Hematopoietic multipotent progenitor cell treated with erythropoietin and hydrocortisone succinate and interleukin-3 and kit ligand, for 8 days (in vitro differentiated cells): ENCODE results near the gene ZNF526.

Experiments
- DNase-seq: peaks from one replicate; pipeline ENCODE4 v3.0.0-alpha.2; 2015

The ZNF526 gene

DNA sequence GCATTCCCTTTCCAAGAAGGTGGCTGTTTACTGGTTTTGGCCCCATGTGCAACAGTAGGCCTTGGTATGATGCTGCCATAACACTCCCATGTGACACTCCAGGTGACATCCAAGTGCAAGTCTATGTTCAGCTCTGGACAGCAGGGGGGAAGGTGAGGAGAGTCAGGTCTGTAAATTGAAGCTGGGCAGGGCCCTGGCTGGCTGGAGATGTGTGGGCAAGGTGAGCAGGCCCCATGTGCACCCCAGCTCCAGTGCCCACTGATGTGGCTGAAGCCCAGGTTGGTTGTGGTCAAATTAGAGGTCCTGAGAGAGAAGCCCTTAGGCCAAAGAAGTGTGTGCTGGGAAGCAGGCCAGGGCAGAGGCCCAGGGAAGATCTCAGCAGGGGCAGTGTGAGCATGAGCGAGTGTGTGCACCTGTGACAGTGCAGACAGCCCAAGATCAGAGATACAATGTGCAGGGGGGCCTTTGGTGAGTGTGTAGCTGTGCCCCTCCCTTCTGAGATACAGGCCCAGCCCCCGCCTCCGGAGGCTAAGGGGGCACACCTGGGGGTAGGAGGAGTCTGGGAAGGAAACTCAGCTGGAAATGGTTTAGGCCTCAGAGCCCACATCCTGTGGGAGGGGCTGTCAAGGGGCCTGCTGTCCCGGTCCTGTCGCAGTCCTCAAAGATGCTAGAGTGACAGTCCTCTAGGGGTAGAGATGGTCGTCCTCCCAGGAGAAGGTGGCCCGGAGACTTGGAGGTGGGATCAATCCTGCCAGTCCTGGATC is 21.3 kb upstream of the ZNF526 start:
- peak; percentile 42 for DNase-seq

DNA sequence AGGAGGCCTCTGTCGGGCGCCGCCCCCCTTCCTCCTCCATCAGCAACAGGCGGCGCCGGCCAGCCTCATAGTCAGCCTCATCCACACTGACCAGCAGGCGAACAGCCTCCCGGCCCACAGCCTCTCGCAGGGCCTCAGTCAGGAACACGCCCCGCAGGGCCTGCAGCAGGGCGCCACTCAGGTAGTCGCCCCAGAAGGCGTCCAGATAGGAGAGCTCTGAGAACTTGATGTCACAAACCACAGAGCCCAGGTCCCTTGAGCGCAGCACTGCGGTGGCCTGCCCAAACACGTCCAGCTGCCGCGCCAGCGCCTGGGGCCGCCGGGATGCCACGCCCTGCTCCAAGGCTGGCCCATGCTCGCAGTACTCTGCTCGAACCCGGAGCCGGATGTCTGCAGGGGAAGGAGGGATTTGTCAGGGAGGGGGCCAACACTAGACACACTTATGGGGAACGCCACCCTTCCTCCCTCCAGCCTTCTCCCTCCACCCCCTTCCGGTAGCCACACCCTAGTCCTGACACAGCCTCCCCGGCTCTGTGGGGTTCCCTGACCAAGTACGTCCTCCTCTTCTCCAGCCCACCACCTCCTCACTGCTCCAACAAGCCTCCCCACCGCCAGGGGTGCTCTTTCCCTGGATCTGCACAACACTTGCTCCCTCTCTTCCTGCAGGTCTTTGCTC is 20.5 kb upstream of the ZNF526 start:
- peak; percentile 95 for DNase-seq

DNA sequence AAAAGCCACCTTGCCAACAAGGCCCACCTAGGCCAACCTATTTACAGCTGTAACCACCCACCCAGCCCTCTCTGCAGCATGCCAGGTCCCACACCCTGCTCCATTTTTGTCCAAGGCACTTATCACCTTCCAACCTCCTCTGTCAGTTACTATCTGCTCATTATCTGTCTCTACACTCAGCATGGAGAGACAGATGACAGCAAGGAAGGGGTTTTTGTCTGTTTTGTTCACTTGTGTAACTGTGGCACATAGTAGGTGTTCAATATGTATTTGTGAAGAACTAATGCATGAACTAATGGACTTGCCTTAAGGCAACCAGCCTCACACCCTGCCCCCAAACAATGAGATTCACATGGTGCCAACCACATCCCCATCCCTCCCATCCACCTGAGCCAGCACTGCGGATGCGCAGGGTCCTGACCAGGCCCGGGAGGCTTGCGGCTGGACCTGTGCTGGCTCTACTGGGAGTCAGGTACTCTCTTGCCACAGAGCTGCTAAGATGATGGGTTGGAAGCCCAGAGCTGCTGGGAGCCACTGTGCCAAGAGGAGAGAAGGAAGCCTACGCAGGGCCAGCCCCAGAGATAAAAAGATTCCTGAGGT is 19.9 kb upstream of the ZNF526 start:
- DNase-seq = peak; percentile 45

DNA sequence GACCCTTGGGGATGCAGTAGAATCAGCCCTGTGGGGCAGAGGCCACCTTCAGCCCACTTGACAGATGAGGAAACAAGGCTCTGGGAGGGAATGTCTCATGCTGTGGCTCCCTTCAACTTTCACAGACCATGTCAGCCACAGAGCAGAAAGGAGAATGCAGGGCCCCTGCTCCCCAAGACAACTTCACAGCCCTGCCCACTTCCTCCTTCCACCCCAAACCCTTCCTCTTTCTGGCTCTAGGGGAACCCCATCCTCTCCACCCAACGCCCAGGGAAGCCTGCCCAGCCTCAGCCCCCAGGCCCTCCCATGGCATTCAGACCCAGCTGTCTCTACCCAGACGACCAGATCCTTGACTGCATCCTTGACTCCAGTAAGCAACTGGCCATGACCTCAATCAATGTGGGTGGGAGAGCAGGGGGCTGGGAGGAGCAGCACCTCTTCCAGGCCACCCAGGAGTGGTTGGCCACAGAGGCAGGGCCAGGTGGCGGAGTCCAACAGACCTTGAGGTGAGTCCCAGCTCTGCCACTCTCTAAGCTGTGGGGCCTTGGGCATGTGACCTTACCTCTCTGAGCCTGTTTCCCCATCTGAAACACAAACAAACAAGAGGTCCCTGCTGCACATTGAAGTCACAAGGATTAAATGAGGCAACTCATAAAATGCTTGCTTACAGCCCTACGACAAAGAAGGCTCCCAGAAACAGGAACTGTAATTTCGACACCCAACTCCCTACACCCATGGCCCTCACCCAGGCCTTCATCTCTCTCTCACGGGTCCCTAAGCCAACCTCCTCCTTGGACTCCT is 18.4 kb upstream of the ZNF526 start:
- DNase-seq = peak; percentile 28

DNA sequence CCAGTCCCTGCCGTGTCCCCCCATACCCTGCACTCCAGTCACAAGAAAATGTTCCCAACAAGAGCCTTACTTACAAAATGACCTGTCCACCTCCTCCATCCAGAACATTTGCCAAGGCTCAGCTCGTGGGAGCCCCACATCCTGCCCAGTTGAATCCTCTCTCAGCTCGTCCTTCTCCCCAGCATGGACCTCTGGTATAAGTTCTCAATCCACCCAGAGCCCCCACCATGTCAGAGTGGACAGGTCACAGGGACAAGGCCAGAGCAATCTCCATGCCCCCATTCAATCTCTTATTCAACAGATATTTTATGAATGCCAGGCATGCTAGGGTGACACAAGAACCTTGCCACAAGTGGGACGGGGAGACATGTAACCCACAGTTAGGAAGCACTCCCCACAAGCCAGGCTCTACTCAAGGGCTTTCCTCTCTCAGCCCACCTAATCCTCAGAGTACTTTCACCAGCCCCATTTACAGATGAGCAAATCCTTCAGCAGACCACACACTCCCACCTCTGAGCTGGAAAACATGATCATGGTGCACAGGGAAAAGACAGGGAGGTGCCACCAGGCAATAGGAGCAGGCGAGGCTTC is 17.7 kb upstream of the ZNF526 start:
- DNase-seq = no peak

DNA sequence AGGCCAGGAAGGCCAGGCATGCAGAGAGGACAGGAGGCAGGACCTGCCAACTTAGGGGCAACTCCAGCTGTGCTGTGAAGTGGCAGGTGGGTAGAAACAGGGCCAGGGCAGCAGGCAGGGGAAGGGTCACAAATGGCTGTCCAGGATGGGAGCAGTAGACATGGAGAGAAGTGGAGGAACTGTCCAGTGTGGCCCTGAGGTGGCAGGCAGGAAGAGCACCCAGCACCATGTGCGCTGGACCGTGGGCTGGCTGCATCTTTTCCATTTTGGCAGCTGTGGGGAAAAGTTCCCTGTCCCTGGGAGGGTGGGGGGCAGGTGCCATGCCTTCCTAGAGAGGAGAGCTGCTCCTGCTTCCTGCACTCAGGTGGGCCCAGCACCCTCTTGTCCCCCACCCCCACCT is 16.4 kb upstream of the ZNF526 start:
- no peak for DNase-seq

DNA sequence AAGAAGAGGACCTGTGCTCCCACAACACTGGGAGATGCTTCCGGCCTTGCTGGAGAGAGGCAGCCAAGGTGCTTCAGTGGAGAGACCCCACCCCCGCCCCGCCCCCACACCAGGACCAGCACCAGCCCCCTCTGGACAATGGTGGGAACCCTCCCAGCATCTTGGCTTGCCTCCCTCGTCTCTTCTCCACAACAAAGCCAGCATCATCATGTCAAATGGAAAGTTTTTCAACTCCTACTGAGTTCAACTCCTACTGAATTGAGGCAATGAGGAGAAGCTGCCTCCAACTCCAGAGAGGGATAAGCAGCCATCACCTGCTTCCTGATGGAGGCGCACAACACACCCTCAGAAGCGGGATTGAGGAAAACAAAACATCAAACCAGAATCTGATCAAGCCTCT is 15.4 kb upstream of the ZNF526 start:
- DNase-seq = no peak

DNA sequence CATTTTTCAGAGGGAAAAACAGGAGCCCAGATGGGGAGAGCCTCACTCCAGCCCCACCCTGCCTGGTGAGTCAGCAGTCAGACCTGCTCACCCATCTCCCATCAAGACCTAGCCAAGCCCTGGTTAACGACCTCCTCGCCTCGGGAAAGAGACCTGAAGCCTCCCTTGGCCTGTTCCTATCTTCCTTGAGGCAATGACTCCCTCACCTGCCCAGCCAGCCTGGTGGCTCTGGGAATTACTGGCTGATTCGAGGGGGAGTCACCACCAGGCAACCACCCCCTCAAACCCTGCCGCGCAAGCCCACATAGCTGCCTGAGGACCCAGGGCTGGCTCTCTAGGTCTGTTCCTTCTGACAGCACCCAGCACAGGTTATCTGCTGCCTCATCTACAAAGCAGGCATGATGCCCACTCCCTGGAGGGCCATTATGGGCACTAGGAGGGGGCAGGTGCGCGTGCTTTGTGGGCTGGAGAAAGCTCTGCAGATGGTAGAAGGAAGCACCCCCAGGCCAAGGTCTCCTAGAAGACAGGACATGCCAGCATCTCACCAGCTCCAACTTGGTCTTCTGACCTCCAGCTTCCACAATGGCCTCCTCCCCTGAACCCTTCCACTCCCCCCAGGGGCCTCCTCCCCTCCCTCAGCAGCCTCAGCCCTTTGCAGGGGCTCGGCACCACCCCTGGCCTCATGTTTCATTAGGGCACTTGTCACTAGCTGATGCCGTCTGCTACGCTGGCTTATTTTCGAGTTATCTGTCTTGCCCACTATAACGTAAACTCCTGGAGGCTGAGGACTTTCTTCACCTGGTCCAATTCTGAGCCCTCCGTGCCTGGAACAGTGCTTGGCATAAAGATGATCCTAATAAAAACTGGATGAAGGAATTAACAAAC is 13.0 kb upstream of the ZNF526 start:
- DNase-seq = peak; percentile 30

DNA sequence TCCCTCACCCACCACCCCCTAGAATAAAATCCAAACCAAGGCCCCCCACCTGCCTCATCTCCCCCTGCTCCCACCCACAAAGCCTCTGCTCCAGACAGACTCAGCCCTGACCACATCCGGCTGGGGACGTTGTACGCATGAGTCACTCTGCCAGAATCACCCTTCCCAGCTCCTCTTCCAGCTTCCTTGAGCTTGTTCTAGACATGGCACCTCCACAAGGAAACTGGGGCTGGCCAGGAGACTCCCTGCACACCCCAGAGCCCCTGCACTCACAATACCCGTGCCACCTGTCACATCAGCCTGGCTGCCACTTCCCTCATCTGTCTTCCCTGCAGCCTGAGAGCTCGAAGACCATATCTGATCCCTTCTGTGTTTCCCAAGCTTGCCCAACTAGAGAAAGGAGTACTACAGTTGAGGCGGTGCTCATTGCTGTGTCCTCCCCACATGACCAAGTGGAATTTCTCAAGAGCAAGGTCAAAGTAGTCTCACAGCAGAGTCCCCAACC is 12.3 kb upstream of the ZNF526 start:
- DNase-seq = peak; percentile 52

DNA sequence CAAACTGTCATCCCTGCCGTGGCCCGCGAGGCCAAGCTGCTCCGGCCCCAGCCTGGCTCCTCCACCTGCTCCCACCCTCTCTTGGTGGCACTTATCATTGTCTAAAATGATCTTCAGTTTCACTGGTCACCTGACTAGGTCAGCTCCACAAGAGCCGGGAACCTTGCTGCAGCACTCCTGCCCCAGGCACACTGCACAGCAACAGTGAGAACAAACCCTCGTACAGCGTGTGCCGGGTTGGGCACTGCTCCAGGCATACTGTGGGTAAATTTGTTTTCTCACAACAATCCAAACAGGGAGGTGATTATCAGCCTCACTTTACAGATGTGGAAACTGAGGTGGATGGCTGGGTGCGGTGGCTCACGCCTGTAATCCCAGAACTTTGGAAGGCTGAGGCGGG is 11.5 kb upstream of the ZNF526 start:
- DNase-seq = no peak

DNA sequence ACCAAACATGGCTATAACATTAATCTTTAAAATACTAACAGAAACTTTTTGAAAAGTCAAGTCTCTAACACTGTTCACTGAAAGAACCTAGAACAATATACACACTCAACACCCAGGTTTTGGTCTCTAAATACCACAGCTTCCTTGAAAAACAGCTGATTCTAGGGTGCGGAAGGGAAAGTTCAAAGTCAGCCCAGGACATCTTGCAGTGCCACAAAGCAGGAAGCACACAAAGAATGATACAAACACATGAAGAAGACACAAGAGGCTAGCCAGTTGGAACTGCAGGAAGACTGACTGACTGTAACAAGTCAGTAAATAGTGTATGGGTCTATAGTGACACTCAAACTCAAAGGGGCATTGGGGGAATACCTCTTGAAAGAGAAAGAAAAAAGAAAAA is 7.2 kb upstream of the ZNF526 start:
- DNase-seq = no peak

DNA sequence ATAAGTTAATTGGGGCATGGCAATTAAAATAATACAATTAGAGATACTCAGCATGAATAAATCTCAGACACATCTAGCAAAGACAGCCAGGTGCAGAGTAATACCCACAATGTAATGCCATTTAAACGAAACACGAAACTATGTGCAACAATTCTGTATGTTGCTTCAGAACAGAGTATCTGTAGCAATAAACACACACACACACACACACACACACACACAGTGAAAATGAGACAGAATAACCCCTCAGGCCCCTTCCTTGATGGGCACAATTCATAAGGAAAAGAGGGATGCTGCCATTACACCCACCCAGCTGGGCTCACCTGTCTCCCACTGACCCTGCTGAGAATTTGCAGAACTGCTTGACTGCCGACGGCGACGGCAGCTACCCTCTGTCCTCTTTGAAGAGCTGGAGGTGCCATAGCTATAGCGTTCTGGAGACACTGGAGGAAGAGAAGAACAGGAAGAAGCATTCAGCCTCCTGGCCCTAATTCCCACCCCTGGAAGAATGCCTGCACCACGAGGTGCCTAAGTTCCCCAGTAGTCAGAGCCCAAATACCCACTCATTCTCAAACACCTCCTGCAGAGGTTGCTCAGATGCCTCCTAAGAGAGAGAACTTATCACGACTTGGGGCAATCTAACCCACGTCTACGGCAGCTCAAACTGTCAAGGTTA is 5.2 kb upstream of the ZNF526 start:
- DNase-seq = no peak

DNA sequence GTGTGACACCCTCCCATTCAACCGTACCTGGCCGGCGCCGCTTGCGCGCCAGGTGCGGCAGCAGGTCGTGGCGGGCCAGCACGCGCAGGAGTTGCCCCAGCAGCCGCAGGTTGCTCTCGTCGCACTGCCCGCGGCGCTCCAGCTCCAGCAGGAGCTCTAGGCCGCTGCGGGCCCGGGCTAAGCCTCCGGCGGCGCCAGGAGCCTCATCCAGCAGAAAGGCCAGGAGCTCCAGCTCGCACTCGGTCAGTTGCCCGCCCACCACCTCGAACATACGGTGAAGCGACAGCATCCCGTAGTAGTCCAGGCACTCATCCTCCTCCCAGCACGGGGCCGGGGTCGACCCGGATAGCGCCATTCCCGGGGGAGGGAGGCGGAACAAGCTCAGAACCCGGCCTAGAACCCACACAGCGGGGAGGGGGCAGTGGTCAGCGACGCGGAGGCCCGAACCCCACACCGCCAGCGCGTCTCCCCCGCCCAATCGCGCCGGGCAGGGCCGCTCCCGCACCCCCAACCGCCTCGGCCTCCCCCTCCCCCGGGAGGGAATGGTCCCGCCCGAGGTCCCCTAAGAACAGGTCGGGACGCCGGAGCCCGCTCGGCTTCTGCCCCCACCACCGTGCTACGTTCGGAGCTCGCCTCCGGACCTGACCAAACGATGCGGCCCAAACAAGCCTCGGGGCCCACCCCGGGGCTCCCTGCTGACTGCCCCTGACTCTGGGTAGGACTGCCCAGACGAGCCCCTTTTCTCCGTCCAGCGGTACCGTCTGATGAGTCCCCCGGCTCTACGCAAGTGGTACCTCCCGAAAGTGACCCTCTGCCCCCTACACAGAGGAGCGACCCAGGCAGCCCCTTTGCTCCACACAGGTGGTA is 3.2 kb upstream of the ZNF526 start:
- peak; percentile 46 for DNase-seq

DNA sequence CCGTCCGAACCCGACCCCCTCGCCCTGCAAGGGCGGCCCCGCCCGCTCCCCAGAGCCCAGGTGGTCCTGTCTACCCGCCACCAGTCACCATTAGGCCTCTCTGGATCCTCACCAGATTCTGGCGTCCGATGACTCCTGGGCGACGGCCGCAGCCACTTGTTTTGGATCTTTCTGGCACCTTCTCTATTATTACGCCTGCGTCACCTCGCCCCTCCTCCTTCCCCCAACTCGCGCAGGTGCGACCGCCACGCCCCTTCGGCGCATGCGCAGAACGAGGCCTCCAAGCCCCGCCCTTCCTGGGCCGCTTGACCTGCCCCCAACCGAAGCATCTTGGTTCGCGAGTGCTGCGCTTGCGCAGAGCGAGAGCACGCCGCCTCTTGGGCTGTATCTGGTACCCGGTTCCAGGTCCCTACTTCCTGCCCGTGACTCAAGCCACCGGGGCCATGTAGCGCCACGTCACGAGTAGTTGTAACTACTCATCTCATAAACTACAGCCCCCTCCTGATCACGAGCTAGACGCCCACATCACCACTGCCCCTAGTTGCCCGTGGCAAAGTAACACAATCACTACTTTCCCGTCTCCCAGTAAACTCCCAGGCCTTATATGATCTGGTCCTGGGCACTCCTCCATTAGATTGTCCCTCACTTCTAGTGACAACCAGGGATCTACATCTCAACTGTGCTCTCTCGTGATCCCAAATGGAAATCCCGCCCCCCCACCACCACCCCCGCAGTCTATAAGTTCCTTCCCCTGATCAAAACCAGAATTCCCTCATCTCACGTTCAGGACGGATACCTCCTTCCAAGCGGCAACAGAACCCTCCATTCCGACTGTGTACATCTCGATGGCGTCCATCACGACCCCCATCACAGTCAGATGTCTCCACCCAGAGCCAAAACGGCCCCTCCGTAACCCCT is 2.3 kb upstream of the ZNF526 start, which contains the start of gene DEDD2:
TSS of gene DEDD2 (minus strand) at position 158 of the 918 bp plus-strand sequence. CDS start 670 bp downstream, outside the sequence.
- peak; percentile 97 for DNase-seq

DNA sequence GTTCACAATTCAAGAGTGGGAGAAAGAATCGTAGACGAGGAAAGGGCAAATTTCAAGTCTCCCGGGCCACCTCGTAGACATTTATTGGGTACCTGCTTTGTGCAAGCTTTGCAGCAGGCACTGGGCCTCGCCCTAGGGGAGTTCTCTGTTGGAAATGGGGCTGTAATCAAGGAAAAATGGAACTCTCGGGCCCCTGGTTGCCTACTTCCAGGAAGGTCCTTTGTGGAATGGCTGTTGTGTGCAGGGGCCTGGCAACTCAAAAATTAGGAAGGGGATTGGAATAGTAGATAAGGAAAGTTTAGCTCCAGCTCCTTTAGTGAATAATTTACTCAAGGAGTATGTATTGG is 612 bp downstream of the ZNF526 start:
- DNase-seq = no peak

DNA sequence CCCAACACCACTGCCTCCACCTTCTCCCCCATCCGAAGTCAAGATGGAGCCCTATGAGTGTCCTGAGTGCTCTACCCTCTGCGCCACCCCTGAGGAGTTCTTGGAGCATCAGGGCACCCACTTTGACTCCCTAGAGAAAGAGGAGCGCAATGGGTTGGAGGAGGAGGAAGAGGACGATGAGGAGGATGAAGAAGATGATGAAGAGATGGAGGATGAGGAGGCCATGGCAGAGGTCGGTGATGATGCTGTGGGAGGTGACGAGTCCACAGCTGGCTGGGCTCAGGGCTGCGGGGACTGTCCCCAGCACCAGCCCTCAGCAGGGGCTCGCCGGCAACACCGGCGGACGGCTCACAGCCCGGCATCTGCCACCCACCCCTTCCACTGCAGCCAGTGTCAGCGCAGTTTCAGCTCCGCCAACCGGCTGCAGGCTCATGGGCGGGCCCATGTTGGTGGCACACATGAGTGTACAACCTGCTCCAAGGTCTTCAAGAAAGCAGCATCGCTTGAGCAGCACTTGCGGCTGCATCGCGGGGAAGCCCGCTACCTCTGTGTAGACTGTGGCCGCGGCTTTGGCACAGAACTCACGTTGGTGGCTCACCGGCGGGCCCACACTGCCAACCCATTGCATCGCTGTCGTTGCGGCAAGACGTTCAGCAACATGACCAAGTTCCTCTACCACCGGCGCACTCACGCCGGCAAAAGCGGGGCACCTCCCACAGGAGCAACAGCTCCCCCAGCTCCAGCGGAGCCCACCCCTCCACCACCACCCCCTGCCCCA is 5.0 kb downstream of the ZNF526 start:
- DNase-seq = no peak

DNA sequence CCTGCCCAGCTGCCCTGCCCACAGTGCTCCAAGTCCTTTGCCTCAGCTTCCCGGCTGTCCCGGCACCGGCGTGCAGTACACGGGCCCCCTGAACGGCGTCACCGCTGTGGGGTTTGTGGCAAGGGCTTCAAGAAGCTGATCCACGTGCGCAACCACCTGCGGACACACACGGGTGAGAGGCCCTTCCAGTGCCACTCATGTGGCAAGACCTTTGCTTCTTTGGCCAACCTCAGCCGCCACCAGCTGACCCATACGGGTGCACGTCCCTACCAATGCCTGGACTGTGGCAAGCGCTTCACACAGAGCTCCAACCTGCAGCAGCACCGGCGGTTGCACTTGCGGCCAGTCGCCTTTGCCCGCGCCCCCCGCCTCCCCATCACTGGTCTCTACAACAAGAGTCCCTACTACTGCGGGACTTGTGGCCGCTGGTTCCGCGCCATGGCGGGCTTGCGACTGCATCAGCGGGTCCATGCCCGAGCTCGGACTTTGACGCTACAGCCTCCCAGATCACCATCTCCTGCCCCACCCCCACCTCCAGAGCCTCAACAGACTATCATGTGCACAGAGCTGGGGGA is 5.7 kb downstream of the ZNF526 start:
- DNase-seq = no peak

DNA sequence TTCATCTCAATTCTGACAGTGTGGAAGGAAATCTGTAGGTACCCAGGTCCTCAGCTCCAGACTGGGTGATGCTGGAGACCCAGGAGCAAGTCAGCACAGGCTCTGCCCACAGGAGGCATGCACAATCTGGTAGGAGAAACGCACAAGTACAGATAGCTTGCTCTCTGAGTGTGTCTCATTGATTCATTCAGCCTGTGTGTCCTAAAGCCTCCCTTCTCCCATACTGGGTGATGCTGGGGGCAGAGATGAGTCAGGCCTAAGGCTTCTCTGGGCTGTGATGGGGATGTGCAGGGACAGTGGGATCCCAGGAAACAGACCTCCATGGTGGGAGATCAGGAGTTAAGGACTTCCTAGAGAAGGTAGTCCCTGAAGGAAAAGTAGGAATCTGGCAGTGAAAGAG is 6.8 kb downstream of the ZNF526 start:
- DNase-seq = no peak
